Measurements from ENCODE around the gene TNRC18.
"Not testable (repeated sequence)": the region's sequence is repeated elsewhere in the genome, so short reads cannot be mapped to it uniquely, and the experiment has no call there.

The TNRC18 gene

GRCh38 chr7:5288560-5288959, 135.1 kb downstream of the TNRC18 start:
- not testable (repeated sequence) for H3K4me1 ChIP-seq (ENCODE audit: insufficient read depth, low read length); H3K36me3 ChIP-seq (ENCODE audit: insufficient read depth, low read length); H3K4me3 ChIP-seq (ENCODE audit: low read depth in 1 of 2, low read length in 2 of 2); H3K27me3 ChIP-seq (ENCODE audit: control insufficient read depth in 1 of 2, insufficient read depth in 2 of 2, low read length in 2 of 2); H3K9me3 ChIP-seq (ENCODE audit: low read length); H3K27ac ChIP-seq (ENCODE audit: low read depth, low read length); H3K9ac ChIP-seq (ENCODE audit: low read length)

DNA sequence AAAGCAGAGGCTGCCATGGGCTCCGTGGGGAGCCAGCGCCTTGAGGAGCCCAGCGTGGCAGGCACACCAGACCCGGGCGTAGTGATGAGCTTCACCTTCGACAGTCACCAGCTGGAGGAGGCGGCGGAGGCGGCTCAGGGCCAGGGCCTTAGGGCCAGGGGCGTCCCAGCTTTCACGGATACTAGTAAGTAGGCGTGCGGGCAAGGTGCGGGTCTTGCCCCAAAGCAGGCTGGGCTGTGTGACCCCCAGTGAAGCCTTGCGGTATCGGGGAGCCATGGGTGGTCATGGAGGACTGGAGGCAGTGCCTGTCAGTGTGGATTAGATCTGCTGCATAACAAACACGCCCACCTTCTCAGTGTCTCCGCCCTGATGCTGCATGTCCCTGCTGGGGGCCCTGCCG, 135.8 kb downstream of the TNRC18 start:
- Histone ChIP-seq H3K27ac (ENCODE audit: low read depth, low read length) (no peak overlapping the region), H3K4me1 (ENCODE audit: insufficient read depth, low read length) (no peaks in the 10 kb centered on the region), H3K9ac (ENCODE audit: low read length) (no peak overlapping the region)

GRCh38 chr7:5287373-5287772, 136.3 kb downstream of the TNRC18 start:
- peaks cover 0 to 10% of the 10 kb centered on the region in 2 donors for H3K27me3 ChIP-seq (ENCODE audit: control insufficient read depth in 1 of 2, insufficient read depth in 2 of 2, low read length in 2 of 2)
- not testable (repeated sequence) for H3K4me3 ChIP-seq (ENCODE audit: low read depth in 1 of 2, low read length in 2 of 2); H3K27ac ChIP-seq (ENCODE audit: low read depth, low read length); H3K4me1 ChIP-seq (ENCODE audit: insufficient read depth, low read length); H3K9me3 ChIP-seq (ENCODE audit: low read length); H3K36me3 ChIP-seq (ENCODE audit: insufficient read depth, low read length); H3K9ac ChIP-seq (ENCODE audit: low read length)

More for the DNA sequence above, 135.8 kb downstream of the TNRC18 start:
- H3K27me3 ChIP-seq (ENCODE audit: control insufficient read depth in 1 of 2, insufficient read depth in 2 of 2, low read length in 2 of 2), result peaks cover 0 to 10% of the 10 kb centered on the region in 2 donors
- no peaks in the 10 kb centered on the region for H3K9me3 ChIP-seq (ENCODE audit: low read length)
- H3K36me3 ChIP-seq (ENCODE audit: insufficient read depth, low read length), result no peaks in the 10 kb centered on the region
- no peak overlapping the region for H3K4me3 ChIP-seq (ENCODE audit: low read depth in 1 of 2, low read length in 2 of 2)

DNA sequence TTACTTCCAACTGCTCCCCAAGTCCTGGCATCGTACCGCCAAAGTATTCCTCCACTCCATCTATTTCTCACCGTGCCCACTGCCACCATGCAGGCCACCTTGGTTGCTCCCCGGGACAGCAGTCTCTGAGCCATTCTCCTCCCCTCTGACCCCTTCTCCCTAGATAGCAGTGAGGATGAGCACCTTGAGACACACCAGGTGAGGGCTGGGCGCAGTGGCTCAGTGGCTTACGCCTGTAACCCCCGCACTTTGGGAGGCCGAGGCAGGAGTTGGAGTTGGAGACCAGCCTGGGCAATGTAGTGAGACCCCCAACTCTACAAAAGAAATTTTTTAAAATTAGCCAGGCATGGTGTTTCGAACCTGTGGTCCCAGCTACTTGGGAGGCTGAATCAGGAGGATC, 136.7 kb downstream of the TNRC18 start:
- no peaks in the 10 kb centered on the region for H3K4me1 ChIP-seq (ENCODE audit: insufficient read depth, low read length)
- H3K36me3 ChIP-seq (ENCODE audit: insufficient read depth, low read length), result no peaks in the 10 kb centered on the region

DNA sequence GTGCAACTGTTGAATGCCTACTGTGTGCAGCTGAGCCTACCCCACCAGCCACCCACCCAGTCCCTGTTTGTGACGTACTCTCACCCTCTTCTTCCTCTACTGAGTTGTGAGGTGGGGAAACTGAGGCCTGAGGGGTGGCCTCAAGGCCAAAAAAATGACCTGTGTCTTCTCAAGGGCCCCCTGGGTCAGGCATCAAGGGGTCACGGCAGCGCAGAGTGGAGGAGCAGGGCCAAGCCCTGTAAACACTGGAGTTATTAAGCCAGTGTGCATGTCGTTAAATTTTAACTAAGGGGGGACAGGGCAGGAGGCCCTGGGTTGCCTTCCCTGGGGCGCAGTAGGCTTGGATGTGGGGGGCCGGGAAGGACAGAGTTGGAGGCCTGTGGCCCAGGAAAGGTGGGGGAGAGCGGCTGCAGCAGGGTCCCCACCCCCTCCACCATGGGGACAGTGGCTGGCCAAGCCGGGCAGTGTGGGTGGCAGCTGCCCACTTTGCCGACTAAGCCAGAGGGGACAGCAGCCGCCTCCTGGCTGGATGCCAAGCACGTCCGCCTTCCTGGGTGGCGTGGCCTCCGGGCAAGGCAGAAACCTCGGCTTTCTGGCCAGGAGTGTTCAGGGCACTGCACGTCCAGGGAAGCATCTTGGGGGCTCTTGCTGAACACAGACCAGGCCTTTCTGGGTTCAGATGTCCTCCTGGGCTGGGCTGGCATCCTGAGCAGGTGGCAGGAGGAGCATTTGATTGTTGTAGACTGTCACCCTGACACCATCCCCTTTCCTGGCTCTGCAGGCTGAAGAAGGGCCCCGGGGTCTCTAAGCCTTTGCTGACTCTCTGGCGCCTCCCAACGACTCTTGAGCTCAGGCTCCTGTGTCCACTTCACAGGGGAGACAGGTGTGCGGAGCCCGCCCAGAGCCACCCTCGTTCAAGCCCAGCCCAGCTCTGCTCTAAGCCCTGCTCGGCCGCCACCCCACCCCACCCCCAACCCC, 139.0 kb downstream of the TNRC18 start:
- no peak overlapping the region for H3K4me3 ChIP-seq (ENCODE audit: low read depth in 1 of 2, low read length in 2 of 2)
- no peaks in the 10 kb centered on the region for H3K4me1 ChIP-seq (ENCODE audit: insufficient read depth, low read length)
- H3K27me3 ChIP-seq (ENCODE audit: control insufficient read depth in 1 of 2, insufficient read depth in 2 of 2, low read length in 2 of 2), result peaks cover 0 to 10% of the 10 kb centered on the region in 2 donors
- H3K36me3 ChIP-seq (ENCODE audit: insufficient read depth, low read length), result no peaks in the 10 kb centered on the region
- H3K9ac ChIP-seq (ENCODE audit: low read length), result no peak overlapping the region
- no peak overlapping the region for H3K27ac ChIP-seq (ENCODE audit: low read depth, low read length)
- H3K9me3 ChIP-seq (ENCODE audit: low read length), result no peaks in the 10 kb centered on the region

More for the DNA sequence above, 136.7 kb downstream of the TNRC18 start:
- H3K9ac ChIP-seq (ENCODE audit: low read length), result no peak overlapping the region
- H3K9me3 ChIP-seq (ENCODE audit: low read length), result no peaks in the 10 kb centered on the region
- H3K4me3 ChIP-seq (ENCODE audit: low read depth in 1 of 2, low read length in 2 of 2), result no peak overlapping the region
- peaks cover 0 to 10% of the 10 kb centered on the region in 2 donors for H3K27me3 ChIP-seq (ENCODE audit: control insufficient read depth in 1 of 2, insufficient read depth in 2 of 2, low read length in 2 of 2)
- H3K27ac ChIP-seq (ENCODE audit: low read depth, low read length), result no peak overlapping the region

GRCh38 chr7:5283421-5284303, 140.0 kb downstream of the TNRC18 start:
- Histone ChIP-seq H3K36me3 (ENCODE audit: insufficient read depth, low read length) (no peaks in the 10 kb centered on the region), H3K9ac (ENCODE audit: low read length) (no peak overlapping the region), H3K4me3 (ENCODE audit: low read depth in 1 of 2, low read length in 2 of 2) (no peak overlapping the region), H3K9me3 (ENCODE audit: low read length) (no peaks in the 10 kb centered on the region), H3K27me3 (ENCODE audit: control insufficient read depth in 1 of 2, insufficient read depth in 2 of 2, low read length in 2 of 2) (peaks cover 0 to 10% of the 10 kb centered on the region in 2 donors), H3K27ac (ENCODE audit: low read depth, low read length) (no peak overlapping the region), H3K4me1 (ENCODE audit: insufficient read depth, low read length) (no peaks in the 10 kb centered on the region)

GRCh38 chr7:5282543-5283316, 140.9 kb downstream of the TNRC18 start, which contains the start of gene SLC29A4:
TSS of gene SLC29A4 (plus strand) at chr7:5282943. CDS start at chr7:5287817, 4,874 bp downstream.
- Histone ChIP-seq H3K4me1 (ENCODE audit: insufficient read depth, low read length) (no peaks in the 10 kb centered on the region), H3K27me3 (ENCODE audit: control insufficient read depth in 1 of 2, insufficient read depth in 2 of 2, low read length in 2 of 2) (peaks cover 0 to 10% of the 10 kb centered on the region in 2 donors), H3K36me3 (ENCODE audit: insufficient read depth, low read length) (no peaks in the 10 kb centered on the region), H3K9me3 (ENCODE audit: low read length) (no peaks in the 10 kb centered on the region), H3K27ac (ENCODE audit: low read depth, low read length) (no peak within 1 kb of the TSS), H3K4me3 (ENCODE audit: low read depth in 1 of 2, low read length in 2 of 2) (no peak within 1 kb of the TSS), H3K9ac (ENCODE audit: low read length) (no peak within 1 kb of the TSS)

- peaks cover 0 to 10% of the 10 kb centered on the region in 2 donors for H3K27me3 ChIP-seq (ENCODE audit: control insufficient read depth in 1 of 2, insufficient read depth in 2 of 2, low read length in 2 of 2)
- H3K4me3 ChIP-seq (ENCODE audit: low read depth in 1 of 2, low read length in 2 of 2); H3K27ac ChIP-seq (ENCODE audit: low read depth, low read length); H3K4me1 ChIP-seq (ENCODE audit: insufficient read depth, low read length); H3K36me3 ChIP-seq (ENCODE audit: insufficient read depth, low read length); H3K9ac ChIP-seq (ENCODE audit: low read length); H3K9me3 ChIP-seq (ENCODE audit: low read length): not testable (repeated sequence)
Observed at GRCh38 chr7:5281598-5282500, 141.8 kb downstream of the TNRC18 start.

GRCh38 chr7:5279734-5280133, 143.9 kb downstream of the TNRC18 start:
- H3K36me3 ChIP-seq (ENCODE audit: insufficient read depth, low read length), result no peaks in the 10 kb centered on the region
- H3K9me3 ChIP-seq (ENCODE audit: low read length), result no peaks in the 10 kb centered on the region
- no peak overlapping the region for H3K4me3 ChIP-seq (ENCODE audit: low read depth in 1 of 2, low read length in 2 of 2)
- H3K27ac ChIP-seq (ENCODE audit: low read depth, low read length), result no peak overlapping the region
- H3K27me3 ChIP-seq (ENCODE audit: control insufficient read depth in 1 of 2, insufficient read depth in 2 of 2, low read length in 2 of 2), result peaks cover 0 to 10% of the 10 kb centered on the region in 2 donors
- H3K9ac ChIP-seq (ENCODE audit: low read length), result no peak overlapping the region
- H3K4me1 ChIP-seq (ENCODE audit: insufficient read depth, low read length), result no peaks in the 10 kb centered on the region

DNA sequence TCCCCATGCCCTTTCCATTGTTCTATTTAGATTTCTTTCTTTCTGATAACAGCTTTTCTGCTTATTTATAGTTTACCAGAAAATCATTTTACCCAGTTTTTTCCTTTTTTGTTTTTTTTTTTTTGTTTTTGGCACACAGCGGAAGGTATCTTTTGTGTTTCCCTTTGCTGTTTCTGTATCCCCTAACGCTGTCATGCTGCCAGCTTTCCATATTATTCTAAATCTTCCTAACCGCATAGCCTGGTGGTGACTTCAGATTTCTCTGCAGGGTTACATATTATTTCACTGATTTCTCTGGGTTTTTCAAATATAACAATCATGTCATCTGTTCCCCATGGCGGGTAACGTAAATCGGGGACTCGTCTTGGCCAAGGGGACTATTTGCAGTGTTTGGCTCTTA, 144.9 kb downstream of the TNRC18 start:
- Histone ChIP-seq H3K4me3 (ENCODE audit: low read depth in 1 of 2, low read length in 2 of 2) (no peak overlapping the region), H3K4me1 (ENCODE audit: insufficient read depth, low read length) (no peaks in the 10 kb centered on the region), H3K9ac (ENCODE audit: low read length) (no peak overlapping the region), H3K36me3 (ENCODE audit: insufficient read depth, low read length) (no peaks in the 10 kb centered on the region), H3K9me3 (ENCODE audit: low read length) (no peaks in the 10 kb centered on the region), H3K27me3 (ENCODE audit: control insufficient read depth in 1 of 2, insufficient read depth in 2 of 2, low read length in 2 of 2) (peaks cover 0 to 5% of the 10 kb centered on the region in 2 donors), H3K27ac (ENCODE audit: low read depth, low read length) (no peak overlapping the region)
